ENCODE measurements around the gene ARHGEF4. TPM values are rescaled to one million over a fixed set of nuclear protein-coding genes. Genes with fewer than 3 reads are reported as not detected.

Gene ARHGEF4
- total RNA-seq, 1 experiment from 2014 or later = 20.0 TPM

GRCh38 chr2:130966149-130966774 is 129.5 kb downstream of the ARHGEF4 start:
- TF ChIP-seq EZH2 (IDR thresholded peaks at IDR 0.05; ENCODE audit: low read depth) = no peak
- no peak for TF ChIP-seq CTCF (conservative IDR thresholded peaks at IDR 0.05)
- Histone ChIP-seq H3F3A (ENCODE audit: insufficient read depth, low read depth) (no peaks in the 10 kb centered on the region), H3K36me3 (ENCODE audit: low read depth) (no peaks in the 10 kb centered on the region), H3K79me2 (ENCODE audit: low read depth) (no peaks in the 10 kb centered on the region), H3K9me3 (ENCODE audit: insufficient read depth, low read depth) (no peaks in the 10 kb centered on the region), H3K4me1 (replicated peaks; ENCODE audit: insufficient read depth) (no peaks in the 10 kb centered on the region), H3K9me2 (ENCODE audit: insufficient read depth) (no peaks in the 10 kb centered on the region), H3K27me3 (ENCODE audit: insufficient read depth, low read depth) (no peaks in the 10 kb centered on the region), H3K27ac (no peak overlapping the region), H2AFZ (no peak overlapping the region), H3K4me3 (no peak overlapping the region), H4K20me1 (ENCODE audit: insufficient read depth) (no peaks in the 10 kb centered on the region; the same call in 1 of the 2 replicates), H3K4me2 (no peak overlapping the region)
- DNase-seq = no peak
- no TSS peak for BruUV-seq (replicated peaks)
- POLR2A ChIA-PET (ENCODE audit: unreplicated experiment) = no interaction called here
- intact Hi-C loops (cut with micrococcal nuclease; ENCODE audit: unreplicated experiment) = no loop called here
- CTCF ChIA-PET = no interaction called here

GRCh38 chr2:130966775-130967490 is 130.2 kb downstream of the ARHGEF4 start:
- Histone ChIP-seq H4K20me1 (ENCODE audit: insufficient read depth) (no peaks in the 10 kb centered on the region; the same call in 1 of the 2 replicates), H3K4me3 (no peak overlapping the region), H3K9me2 (ENCODE audit: insufficient read depth) (no peaks in the 10 kb centered on the region), H3K4me2 (no peak overlapping the region), H3K27ac (no peak overlapping the region), H3K36me3 (ENCODE audit: low read depth) (no peaks in the 10 kb centered on the region), H3K79me2 (ENCODE audit: low read depth) (no peaks in the 10 kb centered on the region), H3K27me3 (ENCODE audit: insufficient read depth, low read depth) (no peaks in the 10 kb centered on the region), H2AFZ (no peak overlapping the region), H3K4me1 (replicated peaks; ENCODE audit: insufficient read depth) (no peaks in the 10 kb centered on the region), H3K9me3 (ENCODE audit: insufficient read depth, low read depth) (no peaks in the 10 kb centered on the region), H3F3A (ENCODE audit: insufficient read depth, low read depth) (no peaks in the 10 kb centered on the region)
- no TSS peak for BruUV-seq (replicated peaks)
- no peak for TF ChIP-seq CTCF (conservative IDR thresholded peaks at IDR 0.05)
- no peak for DNase-seq
- ChIA-PET CTCF (no interaction called here), POLR2A (ENCODE audit: unreplicated experiment) (no interaction called here)
- intact Hi-C loops (cut with micrococcal nuclease; ENCODE audit: unreplicated experiment) = no loop called here

- no peaks in the 10 kb centered on the region for H3K79me2 ChIP-seq (ENCODE audit: low read depth)
- no peaks in the 10 kb centered on the region for H3K9me3 ChIP-seq (ENCODE audit: insufficient read depth, low read depth)
- BruUV-seq (replicated peaks) = no TSS peak
- no peaks in the 10 kb centered on the region for H3K9me2 ChIP-seq (ENCODE audit: insufficient read depth)
- H3K4me3 ChIP-seq = no peak overlapping the region
- no peaks in the 10 kb centered on the region for H3K36me3 ChIP-seq (ENCODE audit: low read depth)
- CTCF ChIA-PET = no interaction called here
- no peaks in the 10 kb centered on the region for H3F3A ChIP-seq (ENCODE audit: insufficient read depth, low read depth)
- no peaks in the 10 kb centered on the region for H3K4me1 ChIP-seq (replicated peaks; ENCODE audit: insufficient read depth)
- no peaks in the 10 kb centered on the region for H3K27me3 ChIP-seq (ENCODE audit: insufficient read depth, low read depth)
- H4K20me1 ChIP-seq (ENCODE audit: insufficient read depth) = no peaks in the 10 kb centered on the region; the same call in 1 of the 2 replicates
- POLR2A ChIA-PET (ENCODE audit: unreplicated experiment) = no interaction called here
- TF ChIP-seq EZH2 (IDR thresholded peaks at IDR 0.05; ENCODE audit: low read depth) = no peak
- TF ChIP-seq CTCF (conservative IDR thresholded peaks at IDR 0.05) = no peak
- intact Hi-C loops (cut with micrococcal nuclease; ENCODE audit: unreplicated experiment) = no loop called here
- no peak overlapping the region for H3K4me2 ChIP-seq
- DNase-seq = no peak
- H3K27ac ChIP-seq = no peak overlapping the region
- no peak overlapping the region for H2AFZ ChIP-seq
Observed at GRCh38 chr2:130972410-130972809, 135.7 kb downstream of the ARHGEF4 start.
